Neural cell (in vitro differentiated cells): ENCODE results near the gene COQ9.

ENCODE experiments used
- EP300 ChIP-seq: fragments of 450-650 bp; conservative IDR thresholded peaks from 2 replicates; pipeline ENCODE4 v1.6.1; 2014; ENCODE audit warnings: antibody characterized with exemption, mild to moderate bottlenecking, moderate library complexity; ENCODE audit not compliant: poor library complexity, severe bottlenecking
- TF ChIP-seq, protein P1 (sequence below): fragments of 450-650 bp; IDR thresholded peaks from 2 replicates; pipeline ENCODE4 v1.5.1; 2014; ENCODE audit warnings: antibody characterized with exemption, mild to moderate bottlenecking, moderate library complexity; ENCODE audit not compliant: poor library complexity, severe bottlenecking

DNA sequence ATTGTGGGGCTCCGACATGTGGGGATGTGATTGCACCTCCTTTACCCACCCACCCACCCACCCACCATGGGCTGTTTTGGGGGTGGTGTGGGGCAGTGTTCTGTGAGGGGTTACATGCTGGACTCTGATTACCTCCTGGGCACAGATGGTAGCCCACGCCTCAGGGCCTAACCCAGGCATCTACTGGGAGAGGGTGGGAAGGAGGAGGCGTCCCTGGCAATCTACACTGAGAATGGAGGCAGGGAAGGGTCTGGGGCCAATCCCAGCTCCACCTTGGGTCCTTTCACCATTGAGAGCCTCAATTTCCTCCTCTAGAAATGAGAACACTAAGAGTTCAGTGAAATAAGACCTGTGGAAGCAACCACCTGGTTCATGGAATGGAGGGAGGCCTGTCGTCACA is 50.8 kb downstream of the COQ9 start:
- TF ChIP-seq EP300, result no peak
- TF ChIP-seq, protein P1, sequence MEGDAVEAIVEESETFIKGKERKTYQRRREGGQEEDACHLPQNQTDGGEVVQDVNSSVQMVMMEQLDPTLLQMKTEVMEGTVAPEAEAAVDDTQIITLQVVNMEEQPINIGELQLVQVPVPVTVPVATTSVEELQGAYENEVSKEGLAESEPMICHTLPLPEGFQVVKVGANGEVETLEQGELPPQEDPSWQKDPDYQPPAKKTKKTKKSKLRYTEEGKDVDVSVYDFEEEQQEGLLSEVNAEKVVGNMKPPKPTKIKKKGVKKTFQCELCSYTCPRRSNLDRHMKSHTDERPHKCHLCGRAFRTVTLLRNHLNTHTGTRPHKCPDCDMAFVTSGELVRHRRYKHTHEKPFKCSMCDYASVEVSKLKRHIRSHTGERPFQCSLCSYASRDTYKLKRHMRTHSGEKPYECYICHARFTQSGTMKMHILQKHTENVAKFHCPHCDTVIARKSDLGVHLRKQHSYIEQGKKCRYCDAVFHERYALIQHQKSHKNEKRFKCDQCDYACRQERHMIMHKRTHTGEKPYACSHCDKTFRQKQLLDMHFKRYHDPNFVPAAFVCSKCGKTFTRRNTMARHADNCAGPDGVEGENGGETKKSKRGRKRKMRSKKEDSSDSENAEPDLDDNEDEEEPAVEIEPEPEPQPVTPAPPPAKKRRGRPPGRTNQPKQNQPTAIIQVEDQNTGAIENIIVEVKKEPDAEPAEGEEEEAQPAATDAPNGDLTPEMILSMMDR, result no peak
